ENCODE measurements around the gene BABAM2. TPM values are rescaled to one million over a fixed set of nuclear protein-coding genes. Genes with fewer than 3 reads are reported as not detected.

The BABAM2 gene
- total RNA-seq, 2 experiments from 2014 or later, result 19.7 to 33.2 TPM

DNA sequence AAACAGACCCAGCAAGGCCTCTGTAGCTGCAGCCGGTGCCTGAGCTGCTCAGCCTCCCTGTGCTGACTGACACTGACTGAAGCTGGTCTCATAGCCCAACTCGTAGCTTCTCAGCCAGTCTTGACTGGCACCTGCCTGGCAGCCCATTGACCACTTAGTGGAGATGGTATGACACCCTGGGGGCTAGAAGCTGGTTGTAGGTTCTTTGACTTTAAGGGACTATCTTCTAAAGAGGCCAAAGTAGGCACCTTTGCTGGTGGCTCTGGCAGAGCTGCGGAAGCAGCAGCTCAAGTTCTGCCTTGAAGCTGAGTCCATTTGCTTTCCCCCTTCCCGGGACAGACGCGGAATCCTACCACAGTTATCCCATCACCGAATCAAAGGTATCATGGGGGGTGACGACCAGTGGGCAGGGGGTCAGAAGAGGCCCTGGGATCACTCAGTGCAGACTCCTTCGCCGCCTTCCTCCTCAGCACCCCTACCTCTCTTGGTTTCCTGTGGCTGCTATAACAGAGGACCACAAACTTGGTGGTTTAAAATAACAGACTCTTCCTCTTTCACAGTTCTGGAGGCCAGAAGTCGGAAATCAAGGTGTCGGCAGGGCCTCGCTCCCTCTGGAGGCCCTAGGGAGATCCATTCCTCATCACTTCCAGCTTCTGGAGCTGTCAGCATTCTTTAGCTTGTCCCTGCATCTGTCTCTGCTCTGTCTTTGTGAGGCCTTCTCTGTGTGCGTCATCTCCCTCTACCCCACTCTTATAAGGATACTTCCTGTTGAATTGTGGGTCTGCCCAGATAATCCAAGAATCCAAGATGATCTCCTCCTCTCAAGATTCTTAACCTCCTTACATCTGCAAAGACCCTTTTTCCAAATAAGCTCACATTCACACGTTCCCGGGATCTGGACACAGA, 488.4 kb downstream of the BABAM2 start:
- no peaks in the 10 kb centered on the region for H4K20me1 ChIP-seq (ENCODE audit: insufficient read depth, low read length)
- H3K4me1 ChIP-seq (ENCODE audit: insufficient read depth, low read length, poor library complexity, severe bottlenecking), result no peaks in the 10 kb centered on the region
- POLR2A ChIA-PET, result interaction anchor here (0.6 kb wide), 1 partner anchor 38 kb away, joined by 8 read pairs; no protein-coding TSS in a partner anchor
- TF ChIP-seq, protein P1, sequence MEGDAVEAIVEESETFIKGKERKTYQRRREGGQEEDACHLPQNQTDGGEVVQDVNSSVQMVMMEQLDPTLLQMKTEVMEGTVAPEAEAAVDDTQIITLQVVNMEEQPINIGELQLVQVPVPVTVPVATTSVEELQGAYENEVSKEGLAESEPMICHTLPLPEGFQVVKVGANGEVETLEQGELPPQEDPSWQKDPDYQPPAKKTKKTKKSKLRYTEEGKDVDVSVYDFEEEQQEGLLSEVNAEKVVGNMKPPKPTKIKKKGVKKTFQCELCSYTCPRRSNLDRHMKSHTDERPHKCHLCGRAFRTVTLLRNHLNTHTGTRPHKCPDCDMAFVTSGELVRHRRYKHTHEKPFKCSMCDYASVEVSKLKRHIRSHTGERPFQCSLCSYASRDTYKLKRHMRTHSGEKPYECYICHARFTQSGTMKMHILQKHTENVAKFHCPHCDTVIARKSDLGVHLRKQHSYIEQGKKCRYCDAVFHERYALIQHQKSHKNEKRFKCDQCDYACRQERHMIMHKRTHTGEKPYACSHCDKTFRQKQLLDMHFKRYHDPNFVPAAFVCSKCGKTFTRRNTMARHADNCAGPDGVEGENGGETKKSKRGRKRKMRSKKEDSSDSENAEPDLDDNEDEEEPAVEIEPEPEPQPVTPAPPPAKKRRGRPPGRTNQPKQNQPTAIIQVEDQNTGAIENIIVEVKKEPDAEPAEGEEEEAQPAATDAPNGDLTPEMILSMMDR (conservative IDR thresholded peaks at IDR 0.05; ENCODE audit: low read length), result no peak
- TF ChIP-seq EZH2phosphoT487 (IDR thresholded peaks at IDR 0.05; ENCODE audit: borderline replicate concordance, low read depth, low read length), result no peak
- no peak for DNase-seq (ENCODE audit: low spot score)
- CTCF ChIA-PET (ENCODE audit: unreplicated experiment), result no interaction called here
- H3K9me3 ChIP-seq (ENCODE audit: low read length), result no peaks in the 10 kb centered on the region
- no peak overlapping the region for H2AFZ ChIP-seq (ENCODE audit: low read length)
- no peaks in the 10 kb centered on the region for H3K79me2 ChIP-seq (ENCODE audit: insufficient read depth, low read depth, low read length)
- H3K4me2 ChIP-seq (ENCODE audit: low read length), result no peak overlapping the region
- intact Hi-C loops (cut with micrococcal nuclease; ENCODE audit: unreplicated experiment), result no loop called here
- no peak overlapping the region for H3K27ac ChIP-seq (ENCODE audit: low read depth, low read length, poor library complexity, severe bottlenecking)
- H3K9me2 ChIP-seq (ENCODE audit: insufficient read depth, low read length), result no peaks in the 10 kb centered on the region
- no peaks in the 10 kb centered on the region for H3K36me3 ChIP-seq (ENCODE audit: insufficient read depth, low read length)
- no TSS peak for BruUV-seq (replicated peaks)
- H3K4me3 ChIP-seq (ENCODE audit: low read depth, low read length, poor library complexity, severe bottlenecking), result no peak overlapping the region

DNA sequence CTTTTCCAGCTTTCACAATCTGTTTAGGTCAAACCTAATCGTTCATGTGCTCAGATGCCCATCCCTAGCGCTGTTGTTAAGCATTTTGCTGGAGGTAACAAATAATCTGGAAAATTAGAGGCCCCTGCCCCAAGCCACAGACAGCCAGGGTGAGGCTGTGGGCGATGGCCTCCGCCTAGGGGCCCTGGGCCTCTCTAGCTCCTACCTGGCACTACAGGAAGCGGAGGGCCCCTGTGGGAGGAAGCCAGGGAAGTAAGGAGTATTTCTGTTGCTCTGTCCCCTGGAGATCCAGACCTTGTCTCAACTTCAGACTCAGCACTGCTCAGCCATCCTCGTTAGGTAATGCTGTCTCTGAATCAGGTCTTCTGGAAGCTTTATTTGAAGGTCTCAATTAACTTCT, 489.7 kb downstream of the BABAM2 start:
- Histone ChIP-seq H3K27ac (ENCODE audit: low read depth, low read length, poor library complexity, severe bottlenecking) (no peak overlapping the region), H3K4me3 (ENCODE audit: low read depth, low read length, poor library complexity, severe bottlenecking) (no peak overlapping the region), H3K79me2 (ENCODE audit: insufficient read depth, low read depth, low read length) (no peaks in the 10 kb centered on the region), H3K9me3 (ENCODE audit: low read length) (no peaks in the 10 kb centered on the region), H3K4me1 (ENCODE audit: insufficient read depth, low read length, poor library complexity, severe bottlenecking) (no peaks in the 10 kb centered on the region), H4K20me1 (ENCODE audit: insufficient read depth, low read length) (no peaks in the 10 kb centered on the region), H3K4me2 (ENCODE audit: low read length) (no peak overlapping the region), H3K36me3 (ENCODE audit: insufficient read depth, low read length) (no peaks in the 10 kb centered on the region), H3K9me2 (ENCODE audit: insufficient read depth, low read length) (no peaks in the 10 kb centered on the region), H2AFZ (ENCODE audit: low read length) (no peak overlapping the region)
- intact Hi-C loops (cut with micrococcal nuclease; ENCODE audit: unreplicated experiment), result no loop called here
- no TSS peak for BruUV-seq (replicated peaks)
- CTCF ChIA-PET (ENCODE audit: unreplicated experiment), result no interaction called here
- DNase-seq (ENCODE audit: low spot score), result no peak
- POLR2A ChIA-PET, result no interaction called here
- no peak for TF ChIP-seq EZH2phosphoT487 (IDR thresholded peaks at IDR 0.05; ENCODE audit: borderline replicate concordance, low read depth, low read length)
- TF ChIP-seq, protein P1 (conservative IDR thresholded peaks at IDR 0.05; ENCODE audit: low read length), result no peak
